Measurements from ENCODE around the gene HSD17B2.

Gene HSD17B2

DNA sequence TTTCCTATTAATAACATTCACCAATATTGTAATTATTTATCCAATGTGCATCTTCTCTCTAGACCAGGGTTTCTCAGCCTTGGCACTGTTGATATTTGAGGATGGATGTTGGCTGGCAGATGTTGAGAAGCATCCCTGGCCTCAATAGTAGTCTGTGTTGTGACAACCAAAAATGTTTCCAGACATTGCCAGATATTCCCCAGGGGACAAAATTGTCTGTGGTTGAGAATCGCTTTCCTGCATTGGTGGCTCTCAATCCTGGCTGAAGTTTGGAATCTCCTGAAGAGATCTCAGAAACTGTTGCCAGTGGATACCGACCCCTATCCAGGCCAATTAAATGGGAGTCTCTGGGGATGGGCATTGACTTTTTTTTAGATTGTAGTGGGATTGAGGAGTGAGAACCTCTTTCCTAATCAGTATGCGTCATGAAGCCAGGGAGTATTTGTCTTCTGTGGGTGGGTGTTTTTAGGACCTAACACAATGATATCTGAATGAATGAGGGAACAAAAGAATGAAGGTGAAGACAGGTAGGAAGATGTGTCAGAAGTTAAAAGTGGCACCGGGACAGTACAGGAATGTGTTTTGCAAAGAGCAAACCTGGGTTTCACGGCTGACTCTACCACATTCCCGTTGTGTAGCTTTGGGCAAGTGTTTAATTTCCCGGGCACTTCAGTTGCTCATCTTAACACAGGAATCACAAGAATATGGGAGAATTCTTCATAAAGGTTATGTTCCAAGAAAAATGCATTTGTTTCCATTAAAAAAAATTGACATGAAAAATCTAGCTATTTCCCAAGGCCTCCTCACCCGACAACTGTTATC lies 24.3 kb downstream of the HSD17B2 start:
- no peak for DNase-seq (ENCODE audit: low read depth, low spot score)
- TF ChIP-seq, protein P1, sequence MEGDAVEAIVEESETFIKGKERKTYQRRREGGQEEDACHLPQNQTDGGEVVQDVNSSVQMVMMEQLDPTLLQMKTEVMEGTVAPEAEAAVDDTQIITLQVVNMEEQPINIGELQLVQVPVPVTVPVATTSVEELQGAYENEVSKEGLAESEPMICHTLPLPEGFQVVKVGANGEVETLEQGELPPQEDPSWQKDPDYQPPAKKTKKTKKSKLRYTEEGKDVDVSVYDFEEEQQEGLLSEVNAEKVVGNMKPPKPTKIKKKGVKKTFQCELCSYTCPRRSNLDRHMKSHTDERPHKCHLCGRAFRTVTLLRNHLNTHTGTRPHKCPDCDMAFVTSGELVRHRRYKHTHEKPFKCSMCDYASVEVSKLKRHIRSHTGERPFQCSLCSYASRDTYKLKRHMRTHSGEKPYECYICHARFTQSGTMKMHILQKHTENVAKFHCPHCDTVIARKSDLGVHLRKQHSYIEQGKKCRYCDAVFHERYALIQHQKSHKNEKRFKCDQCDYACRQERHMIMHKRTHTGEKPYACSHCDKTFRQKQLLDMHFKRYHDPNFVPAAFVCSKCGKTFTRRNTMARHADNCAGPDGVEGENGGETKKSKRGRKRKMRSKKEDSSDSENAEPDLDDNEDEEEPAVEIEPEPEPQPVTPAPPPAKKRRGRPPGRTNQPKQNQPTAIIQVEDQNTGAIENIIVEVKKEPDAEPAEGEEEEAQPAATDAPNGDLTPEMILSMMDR (IDR thresholded peaks at IDR 0.05; ENCODE audit: low read depth, low read length), result no peak
- H3K4me3 ChIP-seq (ENCODE audit: low read depth, low read length), result no peak overlapping the region
- in situ Hi-C loops (cut with HindIII; ENCODE audit: low sequenced_read_pairs), result no loop called here

DNA sequence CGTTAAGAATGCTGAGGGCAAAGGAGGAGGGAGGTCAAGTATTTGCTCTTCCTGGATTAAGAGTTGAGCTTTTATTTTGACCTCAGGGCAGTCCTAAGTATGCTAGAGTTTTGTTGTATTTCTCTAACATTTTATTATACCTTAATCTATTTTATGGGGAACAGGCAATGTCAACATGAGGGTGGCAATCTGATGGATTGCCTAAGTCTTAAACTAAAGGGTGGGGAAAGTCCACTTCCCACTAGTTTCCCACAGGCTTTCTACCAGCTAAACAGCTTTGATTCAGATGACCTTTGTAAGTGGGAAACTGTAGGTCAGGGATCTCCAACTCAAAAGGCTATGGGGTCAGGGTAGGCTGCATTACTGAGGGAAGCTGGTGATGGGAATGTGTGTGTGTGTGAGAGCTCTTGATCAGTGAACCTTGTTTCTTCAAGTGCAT lies 24.9 kb downstream of the HSD17B2 start:
- TF ChIP-seq, protein P1 (IDR thresholded peaks at IDR 0.05; ENCODE audit: low read depth, low read length), result no peak
- H3K4me3 ChIP-seq (ENCODE audit: low read depth, low read length), result no peak overlapping the region
- in situ Hi-C loops (cut with HindIII; ENCODE audit: low sequenced_read_pairs), result no loop called here
- no peak for DNase-seq (ENCODE audit: low read depth, low spot score)

DNA sequence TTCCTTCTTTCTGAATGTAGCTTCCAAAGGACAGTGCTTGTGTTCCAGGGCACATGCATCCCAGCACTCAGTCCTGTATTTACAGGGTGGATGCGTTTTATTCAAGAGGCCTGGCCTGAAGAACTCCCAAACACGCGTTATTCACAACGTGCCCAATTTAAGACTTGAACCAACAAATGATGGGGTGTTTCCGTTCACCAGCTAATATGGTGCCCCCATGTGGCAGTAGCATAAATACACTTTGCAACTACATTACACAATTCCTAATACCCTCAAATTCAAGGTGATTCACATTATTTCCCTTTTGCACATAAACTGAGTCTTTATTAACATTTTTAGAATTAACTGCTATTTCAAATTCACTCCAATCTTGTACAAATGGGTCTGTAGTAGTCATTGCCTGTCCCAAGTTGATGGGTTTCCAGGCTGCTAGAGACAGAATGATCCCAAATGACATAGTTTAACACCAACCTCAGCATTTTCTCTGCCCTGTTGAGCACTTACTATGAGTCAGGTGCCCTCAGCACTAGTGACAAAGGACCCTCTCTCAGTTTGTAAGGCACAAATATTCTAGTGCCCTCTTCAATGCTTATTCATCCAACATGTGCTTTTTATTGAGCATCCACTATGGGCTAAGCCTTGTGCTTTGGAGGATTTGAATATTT lies 26.9 kb downstream of the HSD17B2 start:
- in situ Hi-C loops (cut with HindIII; ENCODE audit: low sequenced_read_pairs), result no loop called here
- no peak overlapping the region for H3K4me3 ChIP-seq (ENCODE audit: low read depth, low read length)
- TF ChIP-seq, protein P1 (IDR thresholded peaks at IDR 0.05; ENCODE audit: low read depth, low read length), result peak; percentile 42
- DNase-seq (ENCODE audit: low read depth, low spot score), result peak; percentile 26

DNA sequence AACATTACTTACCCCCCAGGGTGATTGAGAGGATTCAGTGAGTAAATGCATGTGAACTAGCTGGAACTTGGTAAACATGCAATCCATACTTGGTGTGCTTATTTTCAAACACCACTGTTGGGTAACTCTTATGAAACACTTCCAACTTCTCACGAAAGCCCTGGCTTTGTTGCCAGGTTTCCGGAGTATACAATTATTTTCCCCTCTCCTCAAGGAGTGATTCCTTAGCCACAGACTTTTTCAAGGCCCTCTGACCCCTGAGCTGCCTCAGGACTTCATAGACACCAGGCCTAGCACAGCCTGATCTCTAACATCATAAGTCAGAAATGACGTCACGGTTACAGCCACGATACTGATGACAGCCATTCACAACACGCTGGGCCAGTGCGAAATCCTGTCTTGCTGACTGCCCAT lies 27.6 kb downstream of the HSD17B2 start:
- H3K4me3 ChIP-seq (ENCODE audit: low read depth, low read length), result no peak overlapping the region
- in situ Hi-C loops (cut with HindIII; ENCODE audit: low sequenced_read_pairs), result no loop called here
- TF ChIP-seq, protein P1 (IDR thresholded peaks at IDR 0.05; ENCODE audit: low read depth, low read length), result no peak
- DNase-seq (ENCODE audit: low read depth, low spot score), result no peak

DNA sequence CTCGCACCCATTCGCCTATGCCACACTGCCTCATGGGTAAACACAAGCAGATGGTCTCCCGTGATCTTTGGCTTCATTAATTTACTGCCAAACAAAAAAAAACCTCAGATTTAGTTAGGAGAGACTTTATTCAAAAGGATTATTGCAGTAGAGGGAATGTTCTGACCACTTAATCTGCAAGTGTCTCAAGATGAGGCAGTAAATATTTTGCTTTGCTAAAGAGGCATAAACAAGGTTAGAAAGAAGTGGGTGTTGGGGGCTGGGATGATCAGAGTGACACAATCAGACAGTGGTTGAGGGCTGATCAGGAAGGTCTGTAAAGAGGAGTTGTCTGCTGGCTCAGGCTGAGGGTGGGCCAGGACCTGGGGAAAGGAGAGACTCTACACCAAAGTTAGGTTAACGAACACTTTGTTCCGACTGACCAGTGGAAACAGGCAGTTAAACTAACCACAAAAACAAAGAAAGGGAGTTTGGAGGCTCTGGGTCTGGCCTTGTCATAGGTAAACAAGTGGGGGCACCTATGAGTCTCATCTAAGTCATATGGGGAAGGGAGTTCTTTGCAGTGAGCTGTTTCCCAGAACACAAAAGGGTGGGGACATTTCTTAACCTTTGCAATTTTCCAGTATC lies 28.5 kb downstream of the HSD17B2 start:
- TF ChIP-seq, protein P1 (IDR thresholded peaks at IDR 0.05; ENCODE audit: low read depth, low read length), result no peak
- in situ Hi-C loops (cut with HindIII; ENCODE audit: low sequenced_read_pairs), result no loop called here

DNA sequence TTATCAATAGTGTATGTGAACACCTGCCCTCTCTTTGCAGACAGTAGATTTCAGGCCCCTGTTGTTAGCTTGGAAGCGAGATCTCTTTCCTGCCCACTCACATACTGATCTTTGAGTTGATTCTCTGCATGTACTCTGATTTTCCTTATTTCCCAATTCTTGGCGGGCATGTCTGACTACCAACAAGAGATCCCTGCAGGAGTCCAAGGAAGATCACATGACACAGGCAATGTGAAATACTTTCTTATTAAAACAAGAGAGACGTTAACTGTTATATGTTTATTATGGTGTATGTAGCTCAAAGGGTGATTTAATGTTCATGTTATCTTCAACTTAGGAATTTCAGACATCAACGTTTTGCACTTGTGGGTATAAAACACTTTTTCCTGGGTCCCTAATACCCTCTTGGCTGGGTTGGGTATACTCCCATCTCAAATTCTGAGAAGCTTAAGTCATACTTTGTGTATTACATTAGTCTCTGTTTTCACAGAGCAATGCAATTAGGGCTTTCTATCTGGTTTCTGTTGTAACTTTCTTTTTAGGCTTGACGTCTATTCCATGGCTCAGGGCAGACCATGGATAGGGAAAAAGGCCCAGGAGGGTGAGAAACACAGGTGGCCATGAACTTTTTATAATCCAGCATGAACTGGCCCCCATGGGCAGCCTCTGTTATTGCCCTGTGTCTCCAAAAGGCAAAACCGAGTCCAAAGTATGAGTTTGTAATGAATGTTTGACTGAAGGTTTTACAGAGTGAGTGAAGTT lies 32.2 kb downstream of the HSD17B2 start:
- H3K4me3 ChIP-seq (ENCODE audit: low read depth, low read length), result no peak overlapping the region
- in situ Hi-C loops (cut with HindIII; ENCODE audit: low sequenced_read_pairs), result no loop called here
- DNase-seq (ENCODE audit: low read depth, low spot score), result peak; percentile 5
- TF ChIP-seq, protein P1 (IDR thresholded peaks at IDR 0.05; ENCODE audit: low read depth, low read length), result no peak

More for the DNA sequence above, 28.5 kb downstream of the HSD17B2 start:
- H3K4me3 ChIP-seq (ENCODE audit: low read depth, low read length), result no peak overlapping the region
- DNase-seq (ENCODE audit: low read depth, low spot score), result no peak
